Stomach smooth muscle (tissue), 2 donors: Measurements from ENCODE around the gene ANKFN1.
"Not testable (repeated sequence)": the region's sequence is repeated elsewhere in the genome, so short reads cannot be mapped to it uniquely, and the experiment has no call there.

Source experiments
- H3K27ac ChIP-seq: one replicate; pipeline ENCODE4 v1.7.0; 2013; ENCODE audit warnings: mild to moderate bottlenecking, low read length, inconsistent platforms
- H3K27me3 ChIP-seq, 2 donors: one replicate each; pipeline ENCODE4 v1.7.0; 2013; ENCODE audit warnings: low read length in 2 of 2; ENCODE audit not compliant: insufficient read depth in 2 of 2, control insufficient read depth in 1 of 2
- H3K36me3 ChIP-seq, 2 donors: one replicate each; pipeline ENCODE4 v1.7.0; 2013; ENCODE audit warnings: low read length in 2 of 2; ENCODE audit not compliant: control insufficient read depth in 2 of 2, insufficient read depth in 2 of 2
- H3K4me1 ChIP-seq: one replicate; pipeline ENCODE4 v1.7.0; 2013; ENCODE audit warnings: low read length; ENCODE audit not compliant: control insufficient read depth, insufficient read depth
- H3K4me3 ChIP-seq, 2 donors: one replicate each; pipeline ENCODE4 v1.7.0; 2013; ENCODE audit warnings: low read length in 2 of 2
- H3K9ac ChIP-seq, 2 donors: one replicate each; pipeline ENCODE4 v1.7.0; 2013; ENCODE audit warnings: low read length in 2 of 2, mild to moderate bottlenecking in 1 of 2
- H3K9me3 ChIP-seq, 2 donors: one replicate each; pipeline ENCODE4 v1.7.0; 2013; ENCODE audit warnings: low read length in 2 of 2; ENCODE audit not compliant: control insufficient read depth in 2 of 2
- donor health status: healthy.
- donor health status: Pancreatic carcinoma.

Gene ANKFN1

GRCh38 chr17:56244268-56244890 is 91.1 kb downstream of the ANKFN1 start:
- Histone ChIP-seq H3K9ac (no peak overlapping the region), H3K4me3 (no peak overlapping the region), H3K27ac (no peak overlapping the region), H3K9me3 (no peaks in the 10 kb centered on the region), H3K36me3 (no peaks in the 10 kb centered on the region), H3K27me3 (no peaks in the 10 kb centered on the region), H3K4me1 (no peaks in the 10 kb centered on the region)

- H3K9ac ChIP-seq: no peak overlapping the region
- no peaks in the 10 kb centered on the region for H3K4me1 ChIP-seq
- no peaks in the 10 kb centered on the region for H3K36me3 ChIP-seq
Observed at GRCh38 chr17:56247816-56248215, 94.5 kb downstream of the ANKFN1 start.

GRCh38 chr17:56257075-56257474 is 103.8 kb downstream of the ANKFN1 start:
- Histone ChIP-seq H3K9ac (no peak overlapping the region), H3K27me3 (no peaks in the 10 kb centered on the region), H3K4me3 (no peak overlapping the region), H3K4me1 (no peaks in the 10 kb centered on the region), H3K36me3 (no peaks in the 10 kb centered on the region), H3K9me3 (no peaks in the 10 kb centered on the region), H3K27ac (no peak overlapping the region)

More at GRCh38 chr17:56247816-56248215, 94.5 kb downstream of the ANKFN1 start:
- Histone ChIP-seq H3K9me3 (no peaks in the 10 kb centered on the region), H3K27ac (no peak overlapping the region), H3K27me3 (no peaks in the 10 kb centered on the region), H3K4me3 (no peak overlapping the region)

GRCh38 chr17:56260376-56261002 is 107.2 kb downstream of the ANKFN1 start:
- no peaks in the 10 kb centered on the region for H3K27me3 ChIP-seq
- H3K4me1 ChIP-seq: no peaks in the 10 kb centered on the region

GRCh38 chr17:56262803-56263202 is 109.5 kb downstream of the ANKFN1 start:
- no peaks in the 10 kb centered on the region for H3K27me3 ChIP-seq
- no peaks in the 10 kb centered on the region for H3K4me1 ChIP-seq
- H3K27ac ChIP-seq: no peak overlapping the region
- no peak overlapping the region for H3K9ac ChIP-seq
- H3K9me3 ChIP-seq: no peaks in the 10 kb centered on the region
- no peak overlapping the region for H3K4me3 ChIP-seq
- H3K36me3 ChIP-seq: no peaks in the 10 kb centered on the region

More at GRCh38 chr17:56260376-56261002, 107.2 kb downstream of the ANKFN1 start:
- Histone ChIP-seq H3K9me3 (no peaks in the 10 kb centered on the region), H3K4me3 (no peak overlapping the region), H3K27ac (no peak overlapping the region), H3K9ac (no peak overlapping the region), H3K36me3 (no peaks in the 10 kb centered on the region)

- Histone ChIP-seq H3K4me1 (no peaks in the 10 kb centered on the region), H3K9ac (no peak overlapping the region), H3K36me3 (no peaks in the 10 kb centered on the region), H3K27me3 (no peaks in the 10 kb centered on the region), H3K4me3 (no peak overlapping the region), H3K9me3 (no peaks in the 10 kb centered on the region), H3K27ac (no peak overlapping the region)
Observed at GRCh38 chr17:56269556-56270389, 116.5 kb downstream of the ANKFN1 start.

- Histone ChIP-seq H3K9me3 (no peaks in the 10 kb centered on the region), H3K36me3 (no peaks in the 10 kb centered on the region), H3K27ac (no peak overlapping the region), H3K4me3 (no peak overlapping the region), H3K4me1 (no peaks in the 10 kb centered on the region), H3K9ac (no peak overlapping the region), H3K27me3 (no peaks in the 10 kb centered on the region)
Observed at GRCh38 chr17:56274491-56274890, 121.2 kb downstream of the ANKFN1 start.

GRCh38 chr17:56284482-56284881 is 131.2 kb downstream of the ANKFN1 start:
- no peak overlapping the region for H3K27ac ChIP-seq
- H3K4me3 ChIP-seq: no peak overlapping the region
- no peak overlapping the region for H3K9ac ChIP-seq
- H3K9me3 ChIP-seq: no peaks in the 10 kb centered on the region
- H3K4me1 ChIP-seq: no peaks in the 10 kb centered on the region
- H3K27me3 ChIP-seq: no peaks in the 10 kb centered on the region
- no peaks in the 10 kb centered on the region for H3K36me3 ChIP-seq

- not testable (repeated sequence) for H3K9me3 ChIP-seq, H3K4me3 ChIP-seq, H3K36me3 ChIP-seq, H3K27me3 ChIP-seq, H3K27ac ChIP-seq, H3K4me1 ChIP-seq, H3K9ac ChIP-seq
Observed at GRCh38 chr17:56288786-56289185, 135.5 kb downstream of the ANKFN1 start.

- no peak overlapping the region for H3K27ac ChIP-seq
- H3K27me3 ChIP-seq: no peaks in the 10 kb centered on the region
Observed at GRCh38 chr17:56289321-56289720, 136.0 kb downstream of the ANKFN1 start.

More at GRCh38 chr17:56289321-56289720, 136.0 kb downstream of the ANKFN1 start:
- H3K4me3 ChIP-seq: no peak overlapping the region
- no peaks in the 10 kb centered on the region for H3K9me3 ChIP-seq
- H3K4me1 ChIP-seq: no peaks in the 10 kb centered on the region
- no peak overlapping the region for H3K9ac ChIP-seq
- H3K36me3 ChIP-seq: no peaks in the 10 kb centered on the region
